Suppressor macrophage treated with lipopolysaccharide for 4 hours (primary cell): ENCODE results near the gene OGA.

Source experiments
- DNase-seq: peaks from one replicate; pipeline ENCODE4 v3.0.0-alpha.2; 2020

Gene OGA

GRCh38 chr10:101818119-101818871 is at the start of gene OGA:
OGA (minus strand) TSS chr10:101818444; CDS start chr10:101818022, 422 bp downstream.
- DNase-seq = peak; percentile 99

DNA sequence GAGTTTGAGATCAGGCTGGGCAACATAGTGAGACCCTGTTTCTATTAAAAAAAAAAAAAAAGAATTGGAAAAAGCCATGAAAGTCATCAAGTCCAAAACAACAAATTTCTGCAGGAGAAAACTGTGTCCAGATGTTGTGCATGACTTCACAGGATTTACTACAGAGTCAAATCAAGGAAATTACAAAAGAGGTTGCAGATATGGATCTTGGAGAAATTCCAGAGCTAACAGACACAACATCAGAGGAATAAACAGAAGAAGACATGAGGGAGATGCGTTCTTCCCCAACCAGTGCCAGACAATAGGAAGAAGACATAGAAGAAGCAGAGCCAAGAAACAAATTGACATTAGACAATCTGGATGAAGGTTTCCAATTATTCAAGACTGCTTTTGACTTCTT is 49.7 kb upstream of the OGA start:
- DNase-seq = no peak

DNA sequence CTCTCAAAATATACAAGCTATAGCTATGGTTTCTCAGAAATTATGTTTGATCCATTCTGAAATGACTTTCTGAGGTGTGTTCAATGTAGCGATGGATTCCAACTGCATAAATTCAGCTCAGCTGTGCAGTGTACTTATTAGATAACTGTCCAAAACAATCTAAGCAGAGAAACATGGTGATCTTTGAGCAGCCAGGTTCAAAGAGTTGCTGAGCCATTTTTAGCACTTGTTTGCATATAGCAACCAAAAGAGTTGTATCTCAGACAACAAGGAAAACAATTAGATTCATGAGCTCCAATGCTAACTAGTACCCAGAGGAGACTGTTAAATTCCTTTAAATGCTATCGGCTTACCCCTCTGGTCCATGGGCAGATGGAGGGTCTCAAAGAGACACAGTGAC is 41.3 kb upstream of the OGA start:
- DNase-seq = no peak

GRCh38 chr10:101858723-101859500 is 40.7 kb upstream of the OGA start:
- no peak for DNase-seq

GRCh38 chr10:101857802-101858476 is 39.7 kb upstream of the OGA start:
- DNase-seq = no peak

DNA sequence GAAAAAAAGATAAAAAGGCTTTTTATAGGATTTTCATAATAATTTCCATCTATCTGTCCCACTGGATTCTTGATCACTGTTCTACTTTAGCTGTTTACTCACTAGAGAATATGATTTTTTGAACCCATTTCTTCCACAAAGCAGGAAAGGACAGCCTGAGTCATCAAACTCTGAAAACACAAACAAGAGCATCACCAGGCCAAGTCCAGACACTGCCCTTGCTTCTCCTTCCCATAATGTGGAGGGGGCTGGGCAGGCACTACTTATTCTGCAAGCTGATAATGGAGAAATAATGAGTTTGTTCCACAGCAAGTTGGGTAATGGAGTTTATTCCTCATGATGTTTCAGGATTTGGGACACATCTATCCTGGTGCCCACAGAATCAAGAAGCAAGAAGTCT is 38.4 kb upstream of the OGA start:
- DNase-seq = peak; percentile 31

- DNase-seq = no peak
These were observed 33.3 kb upstream of the OGA start for GRCh38 chr10:101851411-101852116.

DNA sequence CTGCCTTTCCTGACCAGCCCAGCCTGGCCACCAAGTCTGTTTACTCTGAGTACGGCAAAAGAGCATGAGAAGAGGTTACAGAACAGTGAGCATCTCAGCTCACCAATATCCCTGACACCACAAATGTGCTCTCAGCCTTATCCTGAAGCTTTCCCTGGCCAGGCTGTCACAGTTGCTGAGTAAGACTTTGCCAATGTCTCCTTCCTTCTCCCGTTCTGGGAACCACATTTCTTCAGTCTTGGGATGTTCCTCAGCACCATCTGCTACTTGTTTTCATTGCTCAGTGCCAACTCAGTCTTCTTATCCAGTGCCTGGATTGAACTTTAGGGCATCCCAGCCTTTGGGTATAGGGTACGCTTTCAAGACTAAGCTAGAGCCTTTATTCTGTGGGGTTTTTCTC is 32.5 kb upstream of the OGA start:
- DNase-seq = no peak

DNA sequence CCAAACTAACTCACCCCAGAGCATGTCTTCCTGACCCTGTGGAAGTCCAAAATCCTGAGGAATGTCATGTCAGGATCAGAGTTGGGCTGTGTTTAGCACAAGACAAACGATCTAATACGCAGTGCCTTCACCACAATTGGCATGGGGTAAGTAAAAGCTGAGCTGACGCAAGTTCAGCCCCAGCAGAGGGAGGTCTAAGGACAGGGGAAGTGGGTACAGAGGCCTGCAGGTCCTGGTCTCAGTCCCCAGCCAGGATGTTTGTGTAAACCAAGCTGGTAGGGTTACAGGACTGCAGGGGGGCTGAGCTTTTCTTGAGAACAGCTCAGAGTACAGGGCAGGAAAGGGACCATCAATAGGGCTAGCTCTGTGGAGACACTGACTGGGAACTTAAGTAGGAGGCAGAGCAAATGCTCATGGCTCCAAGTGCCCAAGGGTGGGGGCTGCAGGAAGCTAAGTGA is 30.7 kb upstream of the OGA start:
- peak; percentile 47 for DNase-seq

DNA sequence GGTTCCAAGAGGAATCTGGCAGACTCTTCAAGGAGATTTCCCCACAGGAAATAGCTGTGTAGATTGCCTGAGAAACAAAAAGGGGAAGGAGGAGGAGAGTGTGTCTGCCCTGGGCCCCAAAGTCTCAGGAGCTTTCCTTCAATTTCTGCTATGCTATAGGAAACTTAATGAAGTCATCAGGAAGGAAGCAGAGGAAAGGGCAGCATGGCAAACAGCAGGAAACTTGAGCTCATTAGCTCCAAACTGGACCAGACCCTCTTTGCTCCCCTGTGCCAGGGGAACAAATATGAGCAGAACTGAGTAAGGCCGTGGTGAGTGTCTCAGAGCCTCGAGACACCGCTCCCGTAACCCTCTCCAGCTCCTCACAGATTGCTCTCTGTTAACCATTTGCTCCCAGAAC is 30.2 kb upstream of the OGA start:
- peak; percentile 57 for DNase-seq

GRCh38 chr10:101845893-101846292 is 27.6 kb upstream of the OGA start:
- DNase-seq = no peak

DNA sequence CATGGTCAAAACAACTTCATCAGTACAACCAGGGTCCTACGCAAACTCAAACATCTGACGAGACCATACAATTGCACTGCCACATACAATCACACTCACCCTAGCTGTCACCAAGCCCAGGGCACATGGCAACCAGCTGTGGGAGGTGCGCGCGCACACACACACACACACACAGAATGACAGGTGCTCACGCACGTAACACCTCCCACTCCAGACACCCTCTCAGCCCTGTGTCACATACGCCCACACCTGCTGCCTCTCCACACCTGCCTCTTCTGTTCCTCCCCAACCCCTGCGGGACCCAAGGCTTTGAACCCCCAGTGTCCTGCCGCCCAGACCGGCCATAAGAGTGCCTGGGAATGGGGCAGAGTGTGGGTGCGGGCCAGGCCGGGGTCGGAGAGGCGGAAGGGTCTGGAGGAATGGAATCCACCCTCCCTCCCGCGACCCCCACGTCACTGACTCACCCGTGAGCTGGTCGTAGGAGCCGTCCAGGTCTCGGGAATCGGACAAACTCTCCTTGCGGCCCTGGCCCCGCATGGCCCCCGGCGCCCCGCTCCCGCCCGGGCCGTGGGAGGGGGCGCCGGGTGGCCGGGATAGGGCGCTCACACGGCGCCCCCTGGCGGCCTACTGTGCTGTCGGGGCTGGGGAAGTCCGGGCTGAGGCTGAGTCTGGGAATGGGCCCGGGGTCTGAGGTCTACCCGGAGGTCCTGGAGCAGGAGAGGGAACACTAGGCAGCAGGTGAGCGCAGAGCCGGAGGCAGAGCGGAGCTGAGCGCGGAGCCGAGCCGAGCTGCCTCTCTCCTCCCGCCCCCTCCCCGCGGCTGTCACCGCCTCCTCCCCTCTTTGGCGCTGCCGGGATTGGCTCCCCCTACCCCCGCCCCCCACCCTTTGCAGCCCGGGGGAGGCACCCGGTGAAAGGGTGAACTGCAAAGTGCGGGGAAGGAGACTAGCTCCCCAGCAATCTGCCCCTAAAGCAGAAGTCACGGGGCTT is 25.1 kb upstream of the OGA start, which contains the start of gene KCNIP2:
TSS of gene KCNIP2 (minus strand) at position 769 of the 990 bp plus-strand sequence. CDS start at position 537, 232 bp downstream.
- DNase-seq = peak; percentile 39

DNA sequence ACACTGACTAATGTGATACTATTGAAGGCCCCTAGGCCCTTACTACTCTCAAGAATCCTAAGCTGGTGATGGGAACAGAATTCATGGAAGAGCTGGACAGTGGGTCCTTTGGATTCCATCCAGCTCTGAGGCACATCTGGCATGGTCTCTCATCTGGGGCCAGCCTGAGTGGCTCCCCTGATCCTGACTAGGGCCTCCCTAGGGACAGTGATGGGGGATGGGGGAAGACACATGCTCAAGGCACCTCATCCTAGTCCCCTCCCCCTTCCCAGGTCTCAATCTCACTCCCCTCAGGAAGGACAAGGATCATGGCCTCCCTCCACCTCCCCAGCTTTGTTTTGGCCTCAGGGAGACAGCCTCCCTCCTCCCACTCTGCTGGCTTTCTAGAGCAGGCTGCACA is 23.6 kb upstream of the OGA start:
- DNase-seq = no peak

DNA sequence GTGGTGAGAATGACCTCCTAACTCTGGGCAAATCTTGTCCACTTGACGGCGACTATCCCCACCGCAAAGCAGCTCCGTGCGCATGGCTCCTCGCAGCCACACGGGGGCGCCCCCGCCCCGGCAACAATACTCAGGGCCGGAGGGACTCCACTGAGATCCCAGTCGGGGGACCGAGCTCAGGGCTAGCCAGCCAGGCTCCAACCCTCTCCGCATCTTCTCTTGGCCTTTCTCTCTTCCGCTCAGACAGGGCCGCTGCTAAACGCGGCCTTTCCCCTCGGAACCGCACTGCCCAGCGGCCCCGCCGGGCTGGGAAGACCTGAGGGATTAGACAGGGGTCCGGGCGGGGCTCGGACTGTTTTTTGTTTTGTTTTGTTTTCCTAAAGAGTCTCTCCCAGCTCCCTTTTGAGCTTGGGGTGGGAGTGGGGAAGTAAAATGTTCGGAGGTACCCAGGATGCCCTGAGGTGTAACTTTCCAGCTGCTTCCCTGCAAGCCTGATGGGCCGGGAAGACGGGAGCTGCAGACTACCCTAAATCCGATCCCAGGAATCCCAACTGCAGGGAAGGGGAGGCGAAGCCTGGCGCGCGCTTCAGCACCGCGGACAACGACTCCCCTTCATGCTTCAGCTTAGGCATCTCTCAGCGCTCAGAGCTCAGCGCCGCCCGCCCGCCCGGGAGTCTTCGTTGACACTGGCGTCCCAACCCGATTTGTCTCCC is 22.7 kb upstream of the OGA start:
- peak; percentile 88 for DNase-seq

GRCh38 chr10:101840102-101840684 is 21.9 kb upstream of the OGA start:
- no peak for DNase-seq

DNA sequence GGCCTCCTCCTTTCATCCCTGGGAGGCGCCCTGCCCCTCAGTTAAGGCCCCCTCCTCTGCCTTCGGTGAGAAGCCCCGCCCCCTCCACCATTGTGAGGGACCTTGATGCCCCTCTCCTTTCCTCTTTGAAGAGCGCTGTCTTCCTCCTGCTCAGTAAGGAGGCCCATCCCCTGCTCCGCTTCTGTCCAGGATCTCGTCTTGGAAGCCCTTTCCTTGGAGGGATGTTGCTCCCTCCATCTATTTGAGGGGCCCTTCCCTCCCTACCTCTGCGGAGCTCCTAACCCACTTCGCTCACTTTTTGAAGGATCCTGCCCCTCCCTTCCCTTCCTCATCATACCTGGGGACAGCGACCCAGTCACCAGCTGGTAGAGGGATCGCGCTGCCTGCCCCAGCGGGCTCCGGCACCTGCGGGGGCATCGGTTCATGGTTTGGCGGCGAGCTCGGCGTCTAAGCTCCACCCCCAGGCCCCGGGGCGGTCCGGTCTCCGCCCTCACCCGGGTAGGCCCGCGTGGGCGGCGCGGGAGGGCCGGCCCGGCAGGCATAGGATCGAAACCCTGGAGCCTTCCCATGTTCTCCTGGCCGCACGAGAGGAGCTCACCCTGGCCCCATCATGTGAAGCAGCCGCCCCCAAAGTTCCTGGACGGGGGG is 21.3 kb upstream of the OGA start:
- peak; percentile 64 for DNase-seq

DNA sequence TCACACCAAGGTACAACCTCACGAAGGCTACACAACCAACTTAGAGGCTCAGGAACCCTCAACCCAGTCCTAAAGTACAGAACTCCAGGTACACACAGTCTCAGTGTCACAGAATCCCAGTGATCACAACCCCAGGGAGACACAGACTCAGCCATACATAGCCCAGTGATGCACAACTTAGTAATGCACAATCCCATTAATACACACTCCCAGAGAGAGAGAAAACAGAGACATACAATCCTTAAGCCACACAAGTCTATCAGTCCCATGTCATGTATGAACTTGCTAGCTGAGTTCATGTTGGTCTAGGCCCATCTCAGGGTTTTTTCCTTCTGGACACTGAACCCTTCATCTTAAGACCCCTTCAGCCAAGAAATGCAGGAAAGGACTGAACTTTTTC is 20.8 kb upstream of the OGA start:
- DNase-seq = no peak

DNA sequence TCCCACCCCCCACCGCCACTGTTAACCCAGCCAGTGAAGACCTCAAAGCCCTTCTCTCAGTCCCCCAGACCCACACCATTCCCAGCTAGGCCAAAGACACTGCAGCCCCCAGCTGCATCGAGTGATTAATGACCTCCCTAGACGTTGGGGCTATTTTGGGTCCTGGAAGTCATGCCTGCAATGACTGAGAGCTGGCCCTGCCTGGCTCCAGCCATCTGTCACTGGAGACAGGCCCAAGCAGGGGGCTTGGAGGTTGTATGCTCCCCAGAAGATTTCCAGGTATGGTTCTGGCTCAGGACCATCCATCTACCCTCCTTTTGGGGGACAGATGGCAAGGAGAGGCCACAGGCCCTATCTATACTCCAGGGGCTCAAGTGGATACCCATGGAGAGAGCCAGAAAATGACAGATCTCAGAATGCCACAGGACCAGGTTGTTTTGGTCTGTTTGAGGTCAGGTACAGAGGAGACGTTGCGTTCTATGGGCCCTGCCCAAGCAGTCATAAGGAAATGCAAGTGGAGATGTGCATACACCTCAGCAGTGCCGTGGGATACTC is 20.2 kb upstream of the OGA start:
- DNase-seq = no peak

DNA sequence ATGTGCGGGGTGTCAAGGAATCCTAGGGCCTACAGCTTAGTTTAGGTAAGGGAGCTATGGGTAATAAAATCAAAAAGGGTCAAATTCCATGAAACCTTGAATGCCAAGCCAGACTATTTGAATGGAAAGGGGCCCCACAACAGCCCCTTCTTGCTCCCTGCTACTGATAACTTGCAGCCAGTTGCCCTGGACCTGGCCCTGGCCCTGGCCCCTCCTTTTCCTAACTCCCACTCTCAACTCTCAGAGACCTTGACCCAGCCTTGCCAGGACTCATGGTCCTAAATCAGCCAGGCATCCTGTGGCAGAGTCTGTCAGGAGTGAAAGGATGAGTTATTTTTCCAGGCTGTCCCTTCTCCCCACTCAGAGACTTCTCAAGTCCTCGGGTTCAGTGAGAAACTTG is 19.5 kb upstream of the OGA start:
- DNase-seq = no peak

- DNase-seq = no peak
These were observed 17.1 kb upstream of the OGA start for GRCh38 chr10:101835362-101835761.
